ENCODE results near the gene DUSP19.
A peak's percentile ranks its signal among the peaks of the same experiment; 100 is the strongest.

DUSP19 gene

GRCh38 chr2:183069174-183069573 is 9.4 kb upstream of the DUSP19 start:
- DNase-seq = no peak

- DNase-seq = peak; percentile 30
Observed at GRCh38 chr2:183070942-183071844, 7.4 kb upstream of the DUSP19 start.

DNA sequence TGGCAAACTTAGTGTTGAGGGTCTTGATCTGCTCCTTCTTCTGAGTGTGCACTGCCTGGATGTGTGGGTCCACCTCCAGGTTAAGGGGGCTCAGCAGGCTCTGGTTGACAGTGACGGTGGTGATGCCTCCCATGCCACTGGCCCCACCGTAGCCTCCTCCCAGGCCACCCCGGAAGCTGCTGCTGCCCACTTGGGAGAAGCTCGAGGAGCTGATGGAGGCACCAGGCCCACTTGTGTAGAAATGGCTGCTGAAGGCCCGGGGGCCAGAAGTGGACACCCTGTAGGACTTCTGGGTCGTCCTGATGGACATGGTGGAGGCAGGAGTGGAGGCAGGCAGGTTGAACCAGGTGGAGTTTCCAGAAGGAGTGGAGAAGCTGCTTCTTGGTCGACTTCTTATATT is 6.4 kb upstream of the DUSP19 start:
- DNase-seq = no peak

- DNase-seq = no peak
Observed at GRCh38 chr2:183078163-183078463, 434 bp upstream of the DUSP19 start.

DNA sequence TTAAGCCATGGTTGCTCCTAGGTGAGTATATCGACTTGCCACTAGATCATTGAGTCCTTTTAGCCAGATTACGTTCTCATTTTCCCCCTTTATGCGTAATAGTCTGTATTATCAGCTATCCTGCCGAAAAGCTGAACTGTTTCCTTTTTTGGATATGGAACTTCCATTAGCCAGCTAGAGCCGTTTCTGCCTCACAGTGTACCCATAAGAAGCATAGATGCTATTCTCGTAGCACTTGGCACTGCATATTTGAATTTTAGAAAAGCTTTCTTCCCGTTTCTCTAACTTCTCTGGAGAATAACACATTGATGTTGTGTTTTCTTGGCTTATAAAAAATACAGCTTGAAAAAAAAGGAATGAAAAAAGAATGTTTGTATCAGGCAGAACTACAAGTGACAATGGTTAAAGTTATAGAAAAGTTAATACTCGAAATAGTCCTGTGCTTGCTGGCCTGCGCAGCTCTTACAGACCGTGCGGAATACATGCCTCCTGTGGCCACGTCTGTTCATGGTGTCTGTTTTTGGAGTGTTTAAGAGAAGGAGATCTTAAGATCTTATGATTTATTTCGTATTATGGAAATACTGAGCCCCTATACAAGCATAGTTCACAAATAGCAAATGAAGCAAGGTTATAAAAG is 710 bp downstream of the DUSP19 start:
- no peak for DNase-seq

DNA sequence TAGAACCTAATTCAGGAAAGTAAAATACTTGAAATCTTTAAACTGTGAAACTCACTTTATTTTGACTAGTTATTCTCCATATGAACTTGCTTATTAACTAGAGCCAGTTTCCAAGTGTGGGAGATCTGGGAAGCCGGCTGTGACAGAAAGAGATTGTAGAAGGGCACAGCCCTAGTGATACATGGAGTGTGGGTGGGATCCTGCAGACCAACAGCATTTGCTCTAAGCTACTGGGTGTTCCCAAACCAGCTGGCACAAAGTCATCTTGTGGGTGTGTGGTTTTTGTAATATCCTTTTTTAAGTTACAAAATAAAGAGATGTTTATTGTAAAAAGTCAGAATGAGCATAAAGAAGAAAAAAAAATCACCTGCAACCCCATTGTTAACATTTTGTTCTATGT is 3.4 kb downstream of the DUSP19 start:
- DNase-seq = no peak

- DNase-seq = no peak
Observed at GRCh38 chr2:183088061-183088460, 9.5 kb downstream of the DUSP19 start.

- DNase-seq = no peak
Observed at GRCh38 chr2:183089192-183089851, 10.8 kb downstream of the DUSP19 start.

GRCh38 chr2:183091318-183091953 is 12.9 kb downstream of the DUSP19 start:
- DNase-seq = no peak

GRCh38 chr2:183091954-183092345 is 13.4 kb downstream of the DUSP19 start:
- DNase-seq = no peak

- DNase-seq = no peak
Observed at GRCh38 chr2:183093857-183094657, 15.5 kb downstream of the DUSP19 start.

- DNase-seq = no peak
Observed at GRCh38 chr2:183105402-183106134, 27.0 kb downstream of the DUSP19 start.

DNA sequence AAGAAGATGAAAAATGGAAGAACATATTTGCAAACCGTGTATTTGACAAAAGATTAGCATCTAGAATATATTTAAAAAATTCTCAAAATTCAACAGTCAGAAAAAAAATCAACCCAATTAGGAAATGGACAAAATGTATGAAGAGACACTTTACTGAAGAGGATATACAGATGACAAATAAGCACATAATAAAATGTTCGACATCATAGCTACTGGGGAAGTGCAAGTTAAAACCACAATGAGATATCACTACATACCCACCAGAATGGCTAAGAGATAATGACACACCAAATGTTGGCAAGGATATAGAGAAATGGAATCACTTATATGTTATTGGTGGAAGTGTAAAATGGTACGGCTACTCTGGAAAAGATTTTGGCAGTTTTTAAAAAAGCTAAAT is 34.0 kb downstream of the DUSP19 start:
- DNase-seq = no peak

DNA sequence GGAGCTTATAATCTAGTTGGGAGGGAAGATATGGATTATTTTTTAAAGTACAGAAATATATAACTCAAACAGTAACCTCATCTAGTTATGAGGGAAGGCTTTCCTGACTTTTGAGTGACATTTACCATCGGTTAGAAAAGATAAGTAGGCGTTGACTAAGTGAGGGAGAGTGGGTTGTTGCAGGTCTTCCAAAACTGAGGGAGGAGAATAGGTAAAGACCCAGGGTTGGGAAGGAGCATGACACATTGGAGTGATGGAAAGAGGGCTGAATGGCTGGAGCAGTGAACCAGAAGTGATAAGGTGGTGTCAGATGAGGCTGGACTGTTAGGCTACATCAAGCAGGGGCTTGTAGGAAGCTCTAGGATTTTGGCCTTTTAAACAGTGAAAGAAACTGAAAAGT is 35.1 kb downstream of the DUSP19 start:
- no peak for DNase-seq

DNA sequence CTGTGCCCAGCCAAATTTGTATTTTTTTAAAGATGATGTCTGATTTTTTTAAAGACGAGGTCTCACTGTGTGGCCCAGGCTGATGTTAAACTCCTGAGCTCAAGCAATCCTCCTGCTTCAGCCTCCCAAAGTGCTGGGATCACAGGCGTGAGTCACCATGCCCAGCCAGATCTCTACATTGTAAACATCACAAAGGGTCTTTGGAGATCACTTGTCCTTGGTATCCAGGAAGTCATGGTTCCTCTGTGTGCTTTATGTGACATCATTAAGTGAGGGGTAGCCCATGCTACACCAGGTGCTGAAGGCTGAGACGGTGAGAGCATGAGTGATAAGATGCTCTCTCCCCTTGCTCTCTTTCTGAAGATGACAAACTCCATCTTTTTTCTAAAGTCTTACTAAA is 38.7 kb downstream of the DUSP19 start:
- no peak for DNase-seq

DNA sequence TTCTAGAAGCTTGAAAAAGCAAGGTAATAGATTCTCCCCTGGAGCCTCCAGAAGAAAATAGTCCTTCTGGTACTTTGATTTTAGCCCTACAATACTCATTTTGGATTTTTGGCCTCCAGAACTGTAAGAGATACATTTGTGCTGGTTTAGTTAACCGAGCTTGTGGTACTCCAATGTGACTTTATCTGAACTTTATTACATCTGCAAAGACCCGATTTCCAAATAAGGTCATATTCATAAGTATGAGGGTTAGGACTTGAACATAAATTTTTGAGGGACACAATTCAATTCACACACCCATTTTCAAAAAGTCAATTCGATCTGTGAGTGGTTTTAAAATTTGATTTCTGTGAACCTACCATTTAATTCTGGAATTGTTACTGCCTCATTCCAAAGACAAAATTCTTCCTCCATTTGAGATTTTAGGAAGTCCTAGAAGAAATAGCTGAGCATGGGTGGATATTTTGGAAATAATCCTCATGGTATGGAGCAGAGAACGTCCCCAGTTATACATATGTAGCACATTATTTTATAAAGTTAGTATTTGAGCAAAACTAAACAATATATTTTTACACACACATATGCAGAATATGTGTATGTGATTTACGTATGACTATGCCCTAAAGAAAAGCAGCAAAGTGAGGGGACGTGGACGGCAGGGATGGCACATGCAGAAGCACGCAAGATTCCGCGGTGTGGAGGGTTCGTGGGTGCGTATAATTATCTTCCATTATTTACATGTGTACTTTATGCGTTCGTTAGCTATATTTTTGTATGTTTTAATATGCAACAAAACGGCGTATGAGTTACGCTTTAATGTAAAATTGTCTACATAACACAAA is 44.8 kb downstream of the DUSP19 start:
- no peak for DNase-seq

DNA sequence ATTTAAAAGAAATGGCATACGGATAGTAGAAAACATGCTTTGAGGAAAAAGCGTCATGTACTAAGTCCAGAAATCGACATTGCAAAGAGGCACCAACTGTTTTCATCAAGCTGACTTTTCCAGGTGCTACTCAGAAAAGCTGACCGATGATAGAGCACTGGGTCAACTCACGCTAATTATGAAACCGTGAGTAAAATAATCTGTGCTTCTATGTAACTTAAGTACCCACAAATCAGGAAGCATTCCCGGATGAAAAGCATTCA is 45.3 kb downstream of the DUSP19 start:
- DNase-seq = no peak

DNA sequence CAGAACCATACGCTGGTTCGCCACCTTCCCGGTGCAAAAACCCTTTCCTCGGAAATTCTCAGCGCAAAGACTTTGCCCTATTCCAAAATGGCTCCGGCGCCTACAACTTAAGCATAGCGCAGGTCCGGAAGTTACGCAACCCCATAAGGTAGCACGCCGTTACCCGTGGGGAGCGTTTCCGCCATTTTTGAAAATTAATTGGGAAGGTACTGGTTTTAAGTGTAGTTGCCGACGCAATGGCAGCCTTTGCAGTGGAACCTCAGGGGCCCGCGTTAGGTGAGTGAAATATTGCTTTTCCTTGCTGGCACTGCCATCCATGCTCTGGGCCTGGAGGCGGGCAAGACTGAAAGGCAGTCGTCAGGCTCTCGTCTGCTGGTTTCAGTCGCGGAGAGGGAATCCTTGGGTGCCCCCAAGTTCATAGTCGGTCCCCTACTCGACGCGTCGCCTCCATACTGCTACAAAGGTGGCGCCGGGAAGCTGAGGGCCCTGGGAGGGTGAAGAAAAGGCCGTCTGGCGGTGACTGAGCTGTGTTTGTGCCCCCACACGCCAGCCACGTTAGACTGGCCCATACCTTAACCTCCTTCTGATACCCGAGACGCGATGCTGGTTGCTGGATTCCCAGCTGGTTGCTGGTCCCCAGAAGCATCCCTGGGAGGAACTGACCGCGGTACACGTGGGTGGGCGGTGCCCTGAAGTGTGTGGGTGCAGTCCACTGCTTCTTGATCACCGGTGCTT is 45.8 kb downstream of the DUSP19 start, which contains the start of gene NUP35:
TSS of gene NUP35 (plus strand) at position 222 of the 735 bp plus-strand sequence. CDS start at position 237, 15 bp downstream.
- DNase-seq = peak; percentile 94

- DNase-seq = no peak
Observed at GRCh38 chr2:183124957-183125255, 46.4 kb downstream of the DUSP19 start.

GRCh38 chr2:183125659-183126341 is 47.3 kb downstream of the DUSP19 start:
- DNase-seq = no peak

Data from right hindlimb (tissue), 1 donor.